Activated naive CD4-positive, alpha-beta T cell treated with anti-CD3 and anti-CD28 coated beads, Interleukin-2, amount 50 U/mL, for 16 hours (primary cell): ENCODE data around the gene SLC22A3.
"Not testable (repeated sequence)": the region's sequence is repeated elsewhere in the genome, so short reads cannot be mapped to it uniquely, and the experiment has no call there.

ENCODE experiments used
- DNase-seq: peaks from one replicate; pipeline ENCODE4 v3.0.0-alpha.2; 2020

The SLC22A3 gene, protein sequence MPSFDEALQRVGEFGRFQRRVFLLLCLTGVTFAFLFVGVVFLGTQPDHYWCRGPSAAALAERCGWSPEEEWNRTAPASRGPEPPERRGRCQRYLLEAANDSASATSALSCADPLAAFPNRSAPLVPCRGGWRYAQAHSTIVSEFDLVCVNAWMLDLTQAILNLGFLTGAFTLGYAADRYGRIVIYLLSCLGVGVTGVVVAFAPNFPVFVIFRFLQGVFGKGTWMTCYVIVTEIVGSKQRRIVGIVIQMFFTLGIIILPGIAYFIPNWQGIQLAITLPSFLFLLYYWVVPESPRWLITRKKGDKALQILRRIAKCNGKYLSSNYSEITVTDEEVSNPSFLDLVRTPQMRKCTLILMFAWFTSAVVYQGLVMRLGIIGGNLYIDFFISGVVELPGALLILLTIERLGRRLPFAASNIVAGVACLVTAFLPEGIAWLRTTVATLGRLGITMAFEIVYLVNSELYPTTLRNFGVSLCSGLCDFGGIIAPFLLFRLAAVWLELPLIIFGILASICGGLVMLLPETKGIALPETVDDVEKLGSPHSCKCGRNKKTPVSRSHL

DNA sequence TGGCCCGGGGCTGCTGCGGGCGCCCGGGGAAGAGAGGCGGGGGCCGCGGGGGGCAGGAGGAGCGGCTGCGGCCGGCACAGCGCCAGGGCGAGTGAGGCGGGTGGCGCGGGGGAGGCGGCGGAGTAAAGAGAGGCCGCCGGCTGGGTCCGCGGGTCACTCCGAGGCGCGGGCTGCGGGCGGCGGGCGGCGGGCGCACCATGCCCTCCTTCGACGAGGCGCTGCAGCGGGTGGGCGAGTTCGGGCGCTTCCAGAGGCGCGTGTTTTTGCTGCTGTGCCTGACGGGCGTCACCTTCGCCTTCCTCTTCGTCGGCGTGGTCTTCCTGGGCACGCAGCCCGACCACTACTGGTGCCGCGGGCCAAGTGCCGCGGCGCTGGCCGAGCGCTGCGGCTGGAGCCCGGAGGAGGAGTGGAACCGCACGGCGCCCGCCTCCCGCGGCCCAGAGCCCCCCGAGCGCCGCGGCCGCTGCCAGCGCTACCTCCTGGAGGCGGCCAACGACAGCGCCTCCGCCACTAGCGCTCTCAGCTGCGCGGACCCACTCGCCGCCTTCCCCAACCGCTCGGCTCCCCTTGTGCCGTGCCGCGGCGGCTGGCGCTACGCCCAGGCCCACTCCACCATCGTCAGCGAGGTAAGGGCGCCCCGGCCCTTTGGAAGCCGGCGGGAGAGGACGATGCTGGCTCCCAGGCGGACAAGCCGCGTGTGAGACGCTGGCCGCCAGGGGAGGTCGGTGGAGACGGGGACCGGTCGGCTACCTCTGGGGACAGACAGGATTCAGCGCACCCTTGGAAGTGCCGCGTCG, at the start of gene SLC22A3:
TSS of gene SLC22A3 (plus strand) at position 156 of the 797 bp plus-strand sequence. CDS start at position 198, 42 bp downstream.
- DNase-seq, result no peak

DNA sequence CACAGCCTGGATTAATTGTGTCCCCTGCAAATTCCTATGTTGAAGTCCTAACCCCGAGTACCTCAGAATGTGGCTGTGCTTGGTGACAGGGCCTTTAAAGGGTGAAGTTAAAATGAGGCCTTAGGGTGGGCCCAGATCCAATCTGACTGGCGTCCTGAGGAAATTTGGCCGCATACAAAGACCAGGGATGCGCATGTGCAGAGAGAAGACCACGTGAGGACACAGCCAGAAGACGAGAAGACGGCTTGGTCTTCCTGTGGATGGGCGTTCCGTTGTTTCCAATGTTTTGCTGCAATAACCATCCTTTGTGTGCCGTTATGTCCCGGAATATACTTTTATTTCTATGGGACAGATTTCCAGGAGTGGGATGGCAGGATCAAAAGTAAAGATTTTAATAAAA, 48.6 kb upstream of the SLC22A3 start:
- DNase-seq, result no peak

DNA sequence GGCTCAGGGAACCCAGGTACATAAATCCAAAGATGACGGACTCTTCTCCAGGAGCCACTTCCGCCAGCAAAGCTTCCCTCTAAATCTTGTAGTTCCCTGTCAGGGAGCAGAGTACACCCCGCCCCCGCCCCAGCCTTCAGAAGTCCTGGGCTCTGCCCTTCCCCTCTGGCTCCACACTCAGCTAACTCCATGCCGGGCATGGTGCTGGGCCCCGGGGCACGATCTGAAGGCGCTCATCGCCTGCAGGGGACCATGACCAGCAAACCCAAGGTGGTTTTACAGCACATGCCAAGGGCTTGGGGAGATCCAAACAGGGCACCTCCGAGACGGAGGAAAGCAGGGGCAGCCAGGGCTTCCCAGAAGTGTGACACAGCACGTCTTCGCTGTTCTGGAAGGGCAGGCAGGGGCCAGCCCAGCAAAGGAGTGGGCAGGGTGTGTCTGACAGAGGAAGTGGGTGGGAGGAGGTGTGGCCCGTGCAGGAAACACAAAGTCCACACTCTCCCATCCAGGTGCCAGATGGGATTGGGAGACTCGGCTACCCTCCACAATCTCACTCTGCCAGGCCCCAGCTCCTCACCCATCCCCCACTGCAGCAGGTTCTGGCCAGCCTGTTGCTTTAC, 48.0 kb upstream of the SLC22A3 start:
- no peak for DNase-seq

DNA sequence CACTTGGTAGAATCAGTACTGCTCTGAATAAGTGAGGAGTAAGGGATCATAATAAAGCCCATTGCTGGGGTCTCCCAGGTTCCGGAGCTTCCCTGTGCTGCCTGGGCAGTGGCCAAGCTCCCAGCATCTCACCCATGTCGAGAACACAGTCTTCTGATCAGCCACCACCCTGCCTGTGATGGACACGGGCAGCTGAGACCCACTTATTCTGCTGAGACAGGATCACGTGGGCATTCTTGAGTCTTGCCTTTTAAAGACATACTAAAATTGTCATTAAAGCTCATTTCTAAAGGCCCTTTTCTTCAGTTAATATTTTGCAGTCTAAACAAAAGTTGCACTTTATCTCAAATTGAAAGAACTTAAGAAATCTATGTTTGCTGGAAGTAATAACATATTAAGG, 46.8 kb upstream of the SLC22A3 start:
- DNase-seq, result no peak

DNA sequence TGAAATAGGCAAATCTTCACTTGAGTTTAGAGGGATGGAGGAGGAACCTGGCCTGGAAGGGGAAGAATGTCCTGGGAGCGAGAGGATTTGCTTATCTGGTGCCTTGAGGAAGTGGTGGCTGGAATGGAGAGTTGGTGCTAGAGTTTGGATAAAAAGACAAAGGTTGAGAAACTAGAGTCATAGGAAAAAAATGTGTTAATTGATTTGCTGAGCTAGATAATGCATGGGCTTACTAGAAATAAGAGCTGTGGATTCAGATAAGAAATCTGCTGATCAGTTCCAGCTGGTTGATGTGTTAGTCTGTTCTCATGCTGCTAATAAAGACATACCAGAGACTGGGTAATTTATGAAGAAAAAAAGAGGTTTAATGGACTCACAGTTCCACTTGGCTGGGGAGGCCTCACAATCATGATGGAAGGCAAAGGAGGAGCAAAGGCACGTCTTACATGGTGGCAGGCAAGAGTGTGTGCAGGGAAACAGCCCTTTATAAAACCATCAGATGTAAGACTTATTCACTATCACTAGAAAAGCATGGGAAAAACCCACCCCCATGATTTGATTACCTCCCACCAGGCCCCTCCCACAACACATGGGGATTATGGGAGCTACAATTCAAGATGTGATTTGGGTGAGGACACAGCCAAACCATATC, 45.6 kb upstream of the SLC22A3 start:
- not testable (repeated sequence) for DNase-seq

DNA sequence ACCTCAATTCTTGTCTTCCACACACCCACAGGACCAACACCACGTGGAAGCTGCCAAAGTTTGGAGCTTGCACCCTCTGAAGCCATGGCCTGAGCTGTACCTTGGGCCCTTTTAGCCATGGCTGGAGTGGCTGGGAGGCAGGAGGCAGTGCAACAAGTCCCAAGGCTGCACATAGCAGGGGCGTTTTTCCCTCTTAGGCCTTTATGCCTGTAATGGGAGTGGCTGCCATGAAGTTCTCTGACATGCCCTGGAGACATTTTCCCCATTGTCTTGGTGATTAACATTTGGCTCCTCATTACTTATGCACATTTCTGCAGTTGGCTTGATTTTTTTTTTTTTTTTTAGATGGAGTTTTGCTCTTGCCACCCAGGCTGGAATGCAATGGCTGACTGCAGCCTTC, 44.4 kb upstream of the SLC22A3 start:
- no peak for DNase-seq

DNA sequence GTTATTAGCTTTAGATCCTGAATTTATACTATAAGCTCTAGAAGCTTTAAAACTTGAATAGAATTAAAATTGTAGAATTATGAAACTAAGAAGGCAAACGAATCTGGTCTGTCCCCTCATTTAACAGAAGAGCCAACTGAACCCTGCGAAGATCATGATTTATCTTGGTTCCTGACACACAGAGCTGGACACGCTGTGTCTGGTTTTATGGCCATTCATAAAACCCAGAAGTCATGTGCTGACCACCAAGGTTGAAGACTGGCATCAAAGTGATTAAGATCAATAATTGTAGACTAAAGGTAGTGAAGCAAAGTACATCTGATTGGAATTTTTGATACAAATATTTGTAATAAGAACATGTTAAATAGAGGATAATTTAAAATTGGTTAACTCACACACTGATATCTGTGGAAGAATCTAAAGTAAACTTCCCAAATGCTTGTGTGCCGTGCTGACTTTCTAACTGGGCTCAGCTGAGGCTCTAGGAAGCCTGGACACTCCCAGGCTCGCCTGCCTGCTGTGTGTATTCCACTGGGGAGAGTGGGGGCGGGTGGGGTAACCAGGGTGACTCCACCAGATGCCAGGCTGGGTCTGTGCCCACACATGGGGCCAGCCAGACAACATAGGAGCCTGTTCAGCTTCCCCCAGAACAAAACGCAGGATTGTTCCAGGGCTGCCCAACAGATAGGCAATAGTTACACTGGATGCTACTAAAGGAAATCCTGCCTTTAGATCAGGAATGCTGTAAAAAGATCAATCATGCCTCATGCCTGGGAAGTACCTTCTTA, 42.1 kb upstream of the SLC22A3 start:
- no peak for DNase-seq

DNA sequence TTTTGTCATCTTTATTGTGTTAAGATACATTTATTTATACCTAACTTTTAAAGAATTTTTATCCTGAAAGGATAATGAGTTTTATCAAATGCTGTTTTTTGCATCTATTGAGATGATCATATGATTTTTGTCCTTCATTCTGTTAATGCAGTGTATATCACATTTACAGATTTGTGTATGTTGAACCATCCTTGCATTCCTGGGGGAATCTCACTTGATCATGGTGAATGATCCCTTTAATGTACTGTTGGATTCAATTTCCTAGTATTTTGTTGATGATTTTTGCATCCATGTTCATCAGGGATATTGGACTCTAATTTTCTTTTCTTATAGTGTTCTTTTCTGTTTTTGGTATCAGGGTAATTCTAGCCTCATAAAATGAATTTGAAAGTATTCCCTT, 38.5 kb upstream of the SLC22A3 start:
- DNase-seq, result no peak

DNA sequence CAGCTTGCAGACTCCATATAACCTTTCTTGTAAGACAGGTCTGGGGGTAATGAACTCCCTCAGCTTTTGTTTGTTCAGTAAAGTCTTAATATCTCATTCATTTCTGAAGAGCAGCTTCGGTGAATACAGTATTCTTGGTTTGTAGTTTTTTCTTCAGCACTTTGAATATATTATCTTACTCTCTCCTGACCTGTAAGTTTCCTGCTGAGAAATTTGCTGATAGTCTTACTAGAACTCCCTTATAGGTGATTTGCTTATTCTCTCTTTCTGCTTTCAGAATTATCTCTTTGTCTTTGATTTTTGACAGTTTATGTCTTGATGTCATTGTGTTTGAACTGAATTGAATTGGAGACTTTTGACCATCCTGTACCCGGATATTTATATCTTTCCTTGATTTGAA, 35.3 kb upstream of the SLC22A3 start:
- no peak for DNase-seq

DNA sequence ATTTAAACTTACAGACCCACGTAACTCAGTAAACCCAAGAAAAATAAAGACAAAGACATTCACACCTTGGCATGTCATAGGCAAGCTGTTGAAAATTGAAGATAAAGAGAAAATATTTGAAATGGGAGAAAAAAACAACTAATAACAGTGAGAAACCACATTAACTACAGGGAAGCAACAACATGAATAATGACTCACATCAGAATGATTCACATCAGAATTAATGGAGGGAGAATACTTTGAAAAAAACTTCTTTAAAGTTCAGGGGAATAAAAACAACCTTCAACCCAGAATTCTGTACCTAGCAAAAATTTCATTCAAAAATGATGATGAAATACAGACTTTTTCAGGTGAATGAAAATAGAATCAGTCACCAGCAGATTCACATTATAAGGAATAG, 32.9 kb upstream of the SLC22A3 start:
- no peak for DNase-seq

DNA sequence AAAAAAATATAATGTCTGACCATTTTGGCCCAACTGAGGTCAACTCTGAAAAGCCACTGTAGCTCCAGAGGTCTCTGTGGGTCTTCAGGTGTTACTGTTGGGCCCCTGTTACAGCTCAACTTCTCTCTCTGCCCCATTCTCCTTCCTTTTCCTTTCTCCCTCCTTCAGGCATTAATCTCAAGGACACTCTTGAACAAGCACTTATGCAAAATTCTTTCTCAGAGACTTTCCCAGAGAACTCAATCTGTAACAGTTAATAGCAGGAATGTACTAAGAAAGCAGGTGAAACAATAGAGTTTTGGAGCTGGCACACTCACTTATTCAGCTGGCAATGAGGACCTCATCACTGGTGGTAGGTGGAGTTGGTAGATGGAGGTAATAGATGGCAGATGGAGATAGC, 31.9 kb upstream of the SLC22A3 start:
- DNase-seq, result no peak

DNA sequence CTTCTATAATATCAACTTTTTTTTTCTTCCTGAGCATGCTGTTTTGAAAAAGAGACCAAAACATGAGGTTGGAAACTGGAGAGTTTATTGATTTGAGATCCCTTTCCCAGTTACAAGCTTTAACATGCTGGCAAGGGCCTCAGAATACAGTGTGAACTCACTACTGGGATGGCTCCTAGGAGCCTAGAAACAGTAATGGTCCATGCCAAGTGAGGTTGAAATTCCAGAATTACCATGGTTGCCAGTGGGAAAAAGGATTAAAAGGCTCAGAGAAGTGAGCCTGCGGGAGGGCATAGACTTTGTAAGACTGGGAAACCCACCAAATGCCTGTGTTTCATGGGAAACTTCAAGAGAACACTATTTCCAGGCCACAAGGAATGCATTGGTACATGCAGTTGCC, 28.9 kb upstream of the SLC22A3 start:
- DNase-seq, result no peak

DNA sequence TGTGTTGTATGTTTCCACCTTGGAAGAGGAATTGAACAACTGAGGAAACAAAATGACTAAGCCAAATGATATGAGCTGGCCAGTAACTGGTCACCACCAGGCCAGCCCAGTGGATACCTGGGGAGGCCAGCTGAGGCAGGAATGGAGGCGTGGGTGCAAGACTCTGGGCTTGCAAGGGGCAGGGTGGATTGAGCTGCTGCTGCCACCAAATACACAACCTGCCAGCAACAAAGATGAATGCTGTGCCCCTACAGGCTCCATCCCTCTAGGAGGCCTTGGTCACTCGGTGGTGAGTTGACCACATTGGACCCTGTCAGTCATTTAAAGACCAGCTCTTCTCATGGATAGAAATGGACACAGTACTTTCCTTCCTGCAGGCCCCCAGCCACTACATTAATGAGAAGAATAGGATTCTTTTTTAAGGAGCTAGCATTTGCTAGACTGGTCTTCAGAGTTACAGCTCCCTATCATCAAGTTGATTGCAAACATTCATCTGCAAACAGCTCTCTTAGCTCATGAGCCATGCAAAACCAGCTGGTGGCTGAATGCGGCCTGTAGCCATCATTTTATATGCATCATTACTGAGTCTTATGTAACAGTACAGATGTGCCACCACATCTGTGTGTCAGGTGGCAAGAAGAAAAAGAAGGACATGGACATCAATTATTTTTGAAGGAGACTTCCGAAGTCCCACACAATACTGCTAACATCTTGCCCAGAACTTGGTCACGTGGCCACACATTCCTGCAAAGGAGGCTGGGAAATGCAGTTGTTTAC, 26.3 kb upstream of the SLC22A3 start:
- no peak for DNase-seq

DNA sequence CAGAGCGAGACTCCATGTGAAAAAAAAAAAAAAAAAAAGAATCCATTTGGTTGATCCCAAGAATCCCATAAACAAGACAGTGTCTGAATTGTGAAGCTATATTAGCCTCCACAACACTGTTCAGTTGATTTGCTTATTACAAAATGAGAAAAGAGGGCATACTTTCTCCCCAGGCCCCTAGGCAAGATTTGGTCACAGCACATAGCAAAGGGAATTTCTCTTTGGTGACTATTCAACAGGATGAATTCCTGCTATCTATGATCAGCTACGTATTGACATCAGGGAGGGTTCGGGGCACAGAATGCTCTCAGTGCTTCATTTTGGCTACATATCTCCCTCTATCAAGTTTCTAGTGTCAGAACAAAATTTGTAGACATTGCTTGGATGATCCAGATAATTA, 20.2 kb upstream of the SLC22A3 start:
- no peak for DNase-seq

DNA sequence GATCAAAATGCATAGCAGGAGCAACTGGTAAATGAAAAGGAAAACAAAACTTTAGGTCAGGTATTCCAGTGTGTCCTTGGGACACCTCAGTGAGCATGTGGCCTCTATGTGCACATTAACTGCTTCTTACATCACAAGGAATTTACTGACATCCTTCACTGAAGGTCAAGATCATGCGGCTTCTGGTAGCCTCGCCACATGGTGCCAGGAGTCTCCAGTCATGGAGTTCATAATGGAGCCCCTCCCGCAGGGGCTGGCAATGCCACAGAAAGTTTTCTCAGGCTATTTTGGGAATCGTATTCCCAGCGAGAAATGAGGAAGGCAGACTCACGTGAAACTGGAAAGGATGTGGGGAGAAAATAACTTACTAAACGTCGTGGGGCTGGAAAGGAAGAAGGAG, 19.7 kb upstream of the SLC22A3 start:
- no peak for DNase-seq

DNA sequence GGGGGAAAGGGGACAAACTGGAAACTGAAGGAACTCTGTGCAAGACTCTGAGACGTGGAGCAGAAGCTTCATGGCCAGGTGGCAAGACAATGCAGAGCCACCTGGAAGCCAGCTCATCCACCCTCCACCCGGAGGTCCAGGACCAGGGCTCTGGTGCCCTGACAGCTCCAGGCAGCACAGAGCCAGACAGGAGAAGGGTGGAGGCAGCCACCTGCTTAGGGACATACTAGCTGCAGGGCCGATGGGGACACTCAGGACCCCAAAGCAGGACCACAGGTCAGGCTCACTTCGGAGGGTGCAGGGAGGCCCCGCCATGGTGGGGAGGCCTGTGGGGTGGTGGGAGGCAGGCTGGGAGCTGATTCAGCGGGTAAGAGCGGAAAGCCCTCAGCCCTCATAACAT, 19.0 kb upstream of the SLC22A3 start:
- DNase-seq, result no peak

DNA sequence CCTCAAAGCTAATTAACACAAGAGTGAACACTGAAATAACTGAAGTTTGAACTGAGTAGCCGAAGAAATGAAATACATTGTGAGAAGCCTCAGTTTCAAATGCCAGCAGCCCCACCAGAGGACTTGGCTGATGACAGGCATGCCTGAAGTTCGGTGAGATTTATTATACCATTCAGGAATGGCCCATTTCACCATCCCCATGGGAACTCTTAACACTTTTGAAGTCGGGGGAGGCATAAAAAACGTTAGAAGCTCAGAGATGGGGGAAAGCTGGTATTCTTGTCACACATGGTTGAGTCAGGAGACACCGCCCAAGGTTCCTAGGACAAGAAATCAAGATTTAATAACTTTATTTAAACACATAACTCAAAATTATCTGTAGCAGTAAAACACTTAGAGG, 17.6 kb upstream of the SLC22A3 start:
- DNase-seq, result no peak

DNA sequence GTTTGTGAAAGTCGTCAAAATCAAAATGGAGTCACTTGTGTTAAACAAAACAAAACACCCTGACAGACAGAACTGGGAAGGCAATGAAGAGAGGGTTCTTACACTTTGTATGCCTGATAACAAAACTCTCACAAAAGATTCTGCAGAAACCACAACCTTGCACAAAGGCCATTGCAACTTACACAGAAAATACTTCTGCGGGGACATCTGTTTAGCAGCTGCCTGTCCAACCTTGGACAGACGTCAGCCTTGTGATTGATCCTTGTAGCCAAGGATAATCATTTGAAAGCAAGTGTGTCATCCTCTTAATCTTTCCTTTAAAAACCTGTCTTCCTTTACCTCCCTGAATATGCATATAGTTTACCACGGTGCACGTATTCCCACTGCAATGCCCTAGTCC, 17.0 kb upstream of the SLC22A3 start:
- DNase-seq, result no peak

DNA sequence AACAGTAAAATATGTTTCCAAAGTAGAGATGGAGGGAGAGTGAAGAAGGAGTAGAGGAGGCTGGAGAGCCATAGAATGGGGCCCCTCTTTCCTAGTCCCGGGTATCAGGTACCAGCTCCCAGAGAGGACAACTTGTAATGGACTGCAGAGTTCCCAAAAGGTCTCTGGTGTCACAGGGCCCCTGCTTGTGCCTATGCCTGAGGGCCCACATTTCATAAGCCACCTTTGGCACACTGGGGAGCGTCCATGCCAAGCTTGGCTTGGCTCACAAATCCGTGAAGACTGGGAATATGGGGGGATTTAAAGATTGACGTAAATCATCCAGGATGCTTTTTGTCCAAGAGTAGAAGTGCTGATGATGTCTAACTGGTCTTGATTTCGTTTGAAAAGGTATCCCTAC, 16.4 kb upstream of the SLC22A3 start:
- DNase-seq, result no peak

DNA sequence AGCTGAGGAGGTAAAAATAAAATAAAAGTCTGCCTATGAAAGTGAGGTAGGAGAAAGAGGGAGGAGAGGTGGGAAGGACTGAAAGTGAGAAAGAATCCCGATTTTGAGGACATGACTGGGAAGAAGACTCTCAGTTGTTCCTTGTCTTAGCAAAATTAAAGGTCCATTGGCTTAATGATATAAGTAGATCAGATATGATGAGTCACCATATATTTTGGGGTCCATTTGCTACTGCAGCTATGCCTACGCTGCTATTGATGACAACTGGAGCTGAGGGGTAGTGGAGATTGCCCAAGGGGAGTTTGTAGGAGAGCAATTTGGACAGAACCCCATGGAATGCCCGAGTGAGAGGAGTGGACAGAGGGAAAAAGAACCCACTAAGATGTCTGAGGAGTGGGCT, 15.1 kb upstream of the SLC22A3 start:
- no peak for DNase-seq

DNA sequence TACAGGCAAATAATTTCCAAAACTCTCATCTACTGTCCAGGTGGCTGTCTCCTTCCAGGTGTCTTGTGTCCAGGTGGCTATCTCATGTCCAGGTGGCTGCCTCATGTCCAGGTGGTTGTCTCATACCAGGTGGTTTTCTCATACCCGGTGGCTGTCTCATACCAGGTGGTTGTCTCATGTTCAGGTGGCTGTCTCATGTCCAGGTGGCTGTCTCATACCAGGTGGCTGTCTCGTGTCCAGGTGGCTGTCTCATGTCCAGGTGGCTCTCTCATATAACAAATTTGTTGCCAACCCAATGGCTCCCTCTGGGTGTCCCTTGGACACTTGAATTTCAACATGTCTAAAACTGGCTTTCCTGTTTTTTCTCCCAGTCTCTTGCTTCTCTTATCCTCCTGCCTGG, 14.3 kb upstream of the SLC22A3 start:
- no peak for DNase-seq
